Stimulated activated CD8-positive, alpha-beta memory T cell treated with anti-CD3 and anti-CD28 coated beads, Interleukin-15, amount 100 ng/mL, for 24 hours (primary cell): ENCODE measurements around the gene RUNX1.

Experiments
- DNase-seq: peaks from one replicate; pipeline ENCODE4 v3.0.0-alpha.2; 2020; ENCODE audit warnings: low read depth

RUNX1 gene

DNA sequence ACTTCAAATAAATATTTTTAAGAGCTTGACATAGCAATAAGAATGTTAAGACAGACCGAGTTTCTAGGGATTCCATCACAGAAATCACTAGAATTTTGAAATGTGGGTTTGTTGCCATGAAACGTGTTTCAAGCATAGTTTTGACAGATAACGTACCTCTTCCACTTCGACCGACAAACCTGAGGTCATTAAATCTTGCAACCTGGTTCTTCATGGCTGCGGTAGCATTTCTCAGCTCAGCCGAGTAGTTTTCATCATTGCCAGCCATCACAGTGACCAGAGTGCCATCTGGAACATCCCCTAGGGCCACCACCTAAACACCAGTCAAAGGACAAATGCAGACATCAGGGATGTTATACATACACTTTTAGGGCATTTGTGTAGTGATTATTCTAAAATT is 168.7 kb downstream of the RUNX1 start:
- DNase-seq: no peak

DNA sequence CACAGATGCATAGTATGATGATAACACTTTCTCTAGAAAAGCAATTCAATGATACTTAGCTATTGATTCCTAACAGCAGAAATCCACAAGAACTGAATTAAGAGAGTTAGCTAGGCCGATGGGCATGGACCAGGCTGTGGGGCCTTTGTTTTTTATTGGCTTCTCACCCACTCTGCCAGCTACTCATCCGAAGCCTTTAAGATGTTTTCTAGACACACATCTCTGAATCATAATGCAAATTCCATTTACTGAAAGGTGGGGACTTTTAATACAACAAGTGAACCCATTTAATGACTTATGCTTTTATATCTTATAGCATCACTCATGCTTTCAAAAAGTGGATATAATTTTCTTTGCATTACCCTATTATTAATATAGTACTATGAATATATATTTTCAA is 170.2 kb downstream of the RUNX1 start:
- DNase-seq: no peak

DNA sequence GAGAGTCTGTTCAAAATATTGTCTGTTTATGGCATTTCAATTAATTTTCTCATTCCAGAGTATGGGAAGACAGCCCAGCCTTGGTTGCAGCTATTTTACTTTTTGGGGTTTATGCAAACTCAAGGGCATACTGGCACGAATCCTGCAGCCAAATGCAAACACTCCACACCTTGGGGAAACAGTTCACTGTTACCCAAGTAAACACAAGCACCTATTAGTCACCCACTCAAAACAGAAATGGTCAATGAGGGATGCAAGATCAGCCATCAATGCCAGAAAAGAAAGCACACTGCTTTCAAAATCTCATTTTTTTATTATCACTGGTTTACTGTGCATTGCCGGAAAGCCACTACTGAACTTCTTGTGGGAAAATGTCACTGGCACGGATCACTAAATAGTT is 170.6 kb downstream of the RUNX1 start:
- DNase-seq: no peak

DNA sequence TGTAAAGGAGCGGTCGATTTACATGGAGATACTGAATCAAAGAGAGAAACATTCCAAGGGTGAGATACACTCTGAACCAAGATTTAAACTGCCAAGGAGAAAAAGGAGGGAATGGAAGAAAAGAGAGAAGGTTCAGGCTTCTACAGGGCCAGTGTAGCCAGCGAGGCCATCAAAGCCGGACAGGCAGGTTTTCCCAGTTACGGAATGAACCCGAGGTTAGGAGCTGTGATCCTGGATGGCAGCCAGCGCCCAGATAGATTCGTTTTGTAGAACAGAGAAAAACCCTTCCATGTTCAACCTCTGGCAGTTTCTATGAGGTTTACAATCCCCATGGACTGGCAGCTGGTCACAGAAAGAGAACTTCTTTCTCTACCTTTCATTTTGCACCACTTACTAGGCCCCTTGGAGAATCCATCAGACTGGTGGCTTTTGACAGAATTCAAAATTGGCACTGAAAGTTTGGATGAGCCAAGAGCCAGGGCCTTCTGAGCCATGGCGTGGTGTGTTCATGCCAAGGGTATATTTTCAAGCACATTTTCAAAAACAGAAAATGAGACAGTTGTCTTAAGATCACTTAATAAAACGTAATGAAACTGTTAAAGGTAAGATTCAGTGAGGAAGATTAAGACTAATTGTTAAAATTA is 171.5 kb downstream of the RUNX1 start:
- no peak for DNase-seq

DNA sequence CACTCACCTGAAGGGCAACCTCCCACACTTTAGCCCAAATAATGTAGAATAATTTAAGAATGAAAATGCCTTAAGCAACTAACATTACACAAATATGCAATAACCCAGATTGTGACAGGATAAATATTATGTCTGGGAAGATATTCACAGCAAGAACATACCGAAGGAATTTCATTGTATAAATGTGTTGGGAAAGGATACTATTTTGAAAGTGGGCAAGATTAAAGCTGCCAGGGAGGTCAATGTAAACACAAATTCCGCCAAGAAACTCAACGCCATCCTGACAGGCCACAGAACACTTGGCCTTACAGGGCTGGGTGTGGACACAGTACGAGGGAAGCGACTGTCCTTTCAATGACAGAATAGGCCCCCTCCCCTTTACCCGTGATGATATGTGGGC is 173.3 kb downstream of the RUNX1 start:
- no peak for DNase-seq

DNA sequence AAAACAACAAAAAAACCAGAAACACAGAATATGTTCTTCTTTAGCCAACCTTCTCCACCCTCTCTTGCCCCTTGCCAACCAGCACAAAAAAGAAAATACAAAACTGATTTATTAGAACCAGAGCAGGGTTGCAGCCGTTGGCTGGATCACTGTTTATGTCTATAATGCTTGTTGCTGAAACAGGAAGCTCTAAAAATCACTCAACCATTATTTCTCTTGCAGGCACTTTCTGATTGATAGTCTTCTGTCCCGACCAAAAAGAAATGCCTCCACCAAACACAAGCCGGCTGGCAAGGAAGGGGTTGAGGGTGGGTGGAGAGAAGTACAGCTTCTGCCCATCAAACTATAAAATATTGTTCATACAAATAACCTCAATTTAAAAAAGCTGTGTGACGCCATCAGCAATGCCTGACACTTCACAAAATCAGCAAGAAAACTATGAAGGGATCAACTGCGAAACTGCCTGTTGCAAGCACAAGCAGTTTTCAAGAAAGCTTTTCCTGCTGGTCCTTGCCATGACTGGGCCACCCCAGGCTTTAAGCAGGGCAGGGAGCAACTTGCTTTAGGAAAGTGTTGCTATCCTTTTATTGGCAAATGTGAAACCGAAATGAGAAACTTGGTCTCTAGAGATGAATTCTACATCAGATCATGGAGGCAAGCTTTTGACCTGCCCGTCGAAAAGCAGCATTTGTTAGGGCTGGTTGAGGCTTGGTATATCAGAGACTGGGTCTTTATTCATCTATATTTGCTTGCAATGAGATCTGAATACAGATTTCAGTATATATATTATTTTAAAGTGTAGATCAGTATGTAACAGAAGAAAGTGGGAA is 174.2 kb downstream of the RUNX1 start:
- DNase-seq: no peak

DNA sequence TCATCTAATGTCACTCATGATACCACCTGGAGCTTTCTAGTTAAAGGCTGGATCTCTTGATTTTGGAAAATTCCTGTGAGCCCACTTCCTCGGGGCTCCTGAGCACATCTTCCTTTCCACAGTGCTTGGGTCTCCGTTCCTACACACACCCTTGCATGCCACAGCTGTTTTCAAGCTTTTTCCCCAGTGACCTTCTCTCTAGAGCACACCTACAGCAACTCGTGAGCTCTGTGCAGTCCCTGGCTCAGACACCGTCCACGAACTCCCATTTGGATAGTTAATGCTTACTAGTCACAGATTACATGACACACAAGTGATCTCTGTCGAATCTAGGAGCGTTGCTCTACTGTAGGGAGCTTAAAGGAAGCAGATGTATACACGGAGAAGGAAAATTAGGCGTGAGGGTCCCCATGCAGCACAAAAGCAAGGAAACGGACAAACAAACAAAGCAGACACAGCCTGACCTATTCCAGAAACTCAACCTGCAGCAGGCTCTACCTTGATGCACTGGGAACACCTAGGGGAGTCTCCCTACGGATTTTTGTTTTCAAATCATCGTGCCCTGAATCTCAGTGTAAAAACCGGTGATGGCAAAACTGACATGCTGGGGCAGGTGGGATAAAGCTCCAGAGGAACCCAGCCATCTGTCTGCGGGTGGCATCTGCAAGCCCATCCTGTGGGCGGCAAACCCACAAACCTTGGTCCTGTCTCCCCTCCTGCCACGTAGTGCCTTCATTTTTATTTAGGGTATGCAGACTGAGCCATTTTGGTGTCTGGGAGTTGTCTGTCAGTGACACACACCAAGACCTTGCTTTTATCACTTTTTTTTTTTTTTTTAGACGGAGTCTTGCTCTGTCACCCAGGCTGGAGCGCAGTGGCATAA is 177.8 kb downstream of the RUNX1 start:
- no peak for DNase-seq

DNA sequence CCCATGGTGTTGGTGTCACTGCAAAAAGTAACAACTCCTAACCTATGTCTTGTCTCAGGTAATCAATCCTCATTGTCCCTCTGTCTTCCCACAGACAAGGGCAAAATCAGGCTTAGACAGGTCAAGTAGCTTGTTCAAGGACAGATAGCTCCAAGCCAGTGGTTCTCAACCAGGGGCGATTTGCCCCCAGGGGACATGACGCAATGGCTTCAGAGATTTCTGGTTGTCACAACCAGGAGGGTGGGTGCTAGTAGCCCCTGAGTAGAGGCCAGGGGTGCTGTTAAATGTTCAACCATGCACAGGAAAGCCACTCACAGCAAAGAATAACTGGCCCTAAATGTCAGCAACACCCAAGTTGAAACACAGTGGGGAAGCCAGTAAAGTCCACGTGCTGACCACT is 178.9 kb downstream of the RUNX1 start:
- DNase-seq: no peak

DNA sequence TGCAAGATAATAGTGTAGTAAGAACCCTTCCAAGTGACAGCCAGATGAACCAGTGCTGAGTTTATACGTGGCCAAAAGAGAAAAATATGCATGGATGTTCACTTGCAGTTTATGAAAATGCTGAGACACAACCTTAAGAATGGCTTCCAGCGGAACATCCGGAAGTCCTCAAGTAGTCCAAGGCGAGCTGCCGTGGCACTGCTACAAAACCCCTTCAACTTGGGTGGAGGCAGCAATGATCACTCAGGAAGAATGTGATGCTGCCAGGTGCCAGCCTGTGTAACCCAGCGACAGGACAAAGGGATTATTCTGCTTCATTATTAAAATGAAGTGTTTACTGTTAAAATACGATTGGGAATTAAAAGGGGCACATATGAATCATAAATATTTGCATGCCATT is 179.6 kb downstream of the RUNX1 start:
- no peak for DNase-seq

DNA sequence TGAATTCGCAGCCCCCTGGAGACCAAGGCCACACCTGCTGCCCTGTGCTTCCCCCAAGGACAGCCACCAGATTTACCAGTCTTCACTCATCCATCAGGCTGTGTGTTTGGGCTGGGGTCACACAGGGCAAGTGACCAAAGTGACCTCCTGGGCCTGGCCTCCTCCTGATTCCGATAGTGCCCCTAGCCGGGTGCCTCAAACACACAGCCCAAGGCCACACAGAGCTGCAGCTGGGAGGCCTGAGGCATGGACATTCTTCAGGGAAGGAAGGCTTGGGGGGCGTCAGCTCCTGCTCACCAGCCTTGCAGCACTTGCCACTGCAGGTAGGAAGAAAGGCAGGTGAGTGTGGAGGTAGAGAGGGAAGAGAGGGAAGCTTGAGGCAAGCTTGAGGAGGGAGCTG is 181.3 kb downstream of the RUNX1 start:
- no peak for DNase-seq

DNA sequence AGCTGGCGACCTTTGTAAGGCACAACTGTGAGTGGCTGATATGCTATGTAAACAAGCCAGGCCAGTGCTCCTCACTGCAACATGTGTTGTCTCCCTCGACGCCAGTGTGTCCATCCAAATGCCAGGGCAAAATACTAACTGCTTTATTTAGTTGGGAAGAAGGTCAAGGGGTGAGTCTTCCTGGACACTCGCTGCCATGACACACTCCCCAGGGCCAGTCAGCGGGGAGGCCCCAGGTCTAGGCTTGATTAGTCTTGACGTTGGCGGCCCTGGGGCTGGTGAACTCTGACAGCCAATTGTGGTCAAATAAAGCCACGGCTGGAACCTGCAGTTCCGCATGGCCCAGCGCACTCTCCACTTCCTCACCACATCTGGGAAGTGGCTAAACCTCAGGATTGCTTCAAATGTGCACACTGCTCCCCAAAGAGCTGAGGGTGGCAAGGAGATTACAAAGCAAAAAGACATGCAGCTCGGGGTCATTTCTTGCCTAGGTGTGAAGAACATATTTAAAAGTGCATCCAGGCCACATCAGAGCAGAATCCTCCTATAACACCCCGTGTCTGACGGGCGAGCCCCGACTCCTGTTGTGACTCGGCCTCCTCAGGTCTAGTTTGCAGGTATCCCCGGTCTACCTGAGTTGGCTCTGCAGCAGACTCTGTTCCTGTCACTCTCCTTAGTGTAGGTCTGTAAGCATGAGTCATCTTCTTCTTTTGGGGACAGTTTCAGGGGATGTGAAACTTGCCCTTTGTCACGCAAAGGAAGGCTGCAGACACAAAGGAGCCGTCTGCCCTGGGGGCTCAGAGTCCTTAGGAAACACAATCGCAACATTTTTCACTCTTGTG is 183.5 kb downstream of the RUNX1 start:
- DNase-seq: no peak

DNA sequence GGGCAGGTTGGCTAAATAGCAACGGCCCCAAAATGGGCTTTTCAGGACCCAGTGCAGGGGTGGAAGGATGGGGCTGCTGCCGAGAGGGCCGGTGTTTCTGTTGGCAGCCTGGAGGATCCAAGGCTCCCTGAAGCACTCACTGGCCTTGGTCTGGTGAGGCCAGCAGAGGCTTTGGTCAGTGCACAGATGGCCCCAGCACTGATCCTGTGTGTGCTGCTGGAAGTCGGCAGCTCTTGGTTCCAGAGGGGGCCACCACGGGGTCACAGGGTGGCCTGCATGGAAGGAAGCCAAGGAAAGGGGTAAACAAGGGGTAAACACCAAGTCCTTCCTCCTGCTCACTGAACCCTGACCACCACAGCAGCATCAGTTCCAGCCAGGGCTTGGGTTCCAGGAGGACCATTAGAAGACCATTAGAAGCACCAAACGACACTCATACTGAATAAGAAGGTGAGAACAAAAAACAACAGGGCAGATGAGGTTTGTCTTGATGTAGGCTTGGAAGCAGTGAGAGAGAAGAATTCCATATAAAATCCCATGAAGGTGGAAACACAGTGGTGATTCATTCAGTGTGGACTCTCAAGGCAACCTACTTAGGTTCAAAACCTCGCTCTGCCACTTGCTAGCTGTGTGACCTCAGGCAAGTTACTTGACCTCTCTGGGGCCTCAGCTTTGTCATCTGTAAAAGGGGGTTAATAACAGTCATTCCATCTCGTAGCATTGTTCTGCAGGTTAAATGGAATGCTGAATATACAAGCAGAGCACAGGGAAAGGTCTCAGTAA is 184.5 kb downstream of the RUNX1 start:
- no peak for DNase-seq

DNA sequence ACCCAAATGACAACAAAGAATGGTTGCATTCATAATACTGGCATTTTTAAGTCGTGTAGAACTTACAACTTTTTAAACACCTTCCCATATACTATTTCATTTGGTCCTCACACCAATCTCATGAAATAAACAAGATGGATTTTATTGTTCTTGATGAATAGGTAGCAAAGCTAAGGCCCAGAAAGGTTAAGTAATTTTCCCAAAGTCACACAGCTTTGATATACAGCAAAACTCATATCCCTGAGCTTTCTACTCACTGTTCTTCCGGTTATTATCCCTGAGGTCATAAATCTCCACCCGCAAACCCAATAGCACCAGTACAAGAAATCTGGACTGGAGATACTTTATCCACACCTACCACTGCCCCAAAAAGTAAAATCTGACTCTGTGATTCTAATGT is 186.2 kb downstream of the RUNX1 start:
- DNase-seq: no peak

DNA sequence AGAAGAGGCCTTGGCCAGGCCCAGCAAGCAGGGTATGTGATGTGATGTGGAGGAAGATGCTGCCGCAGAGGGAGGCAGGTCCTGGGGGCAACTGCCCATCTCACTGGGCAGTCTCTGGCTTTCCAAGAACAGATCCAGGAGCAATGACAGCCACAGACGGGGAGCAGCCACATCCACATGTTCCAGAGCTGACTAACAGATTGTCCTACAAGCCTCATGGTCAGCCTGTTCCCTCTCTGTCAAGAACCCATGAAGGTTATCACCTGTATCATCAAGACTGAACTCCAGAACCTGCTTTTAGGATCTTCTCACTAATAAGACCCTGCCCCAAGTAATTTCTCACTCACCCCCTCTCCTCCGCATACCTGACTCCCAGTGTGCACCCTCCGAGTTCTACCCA is 187.8 kb downstream of the RUNX1 start:
- DNase-seq: no peak

DNA sequence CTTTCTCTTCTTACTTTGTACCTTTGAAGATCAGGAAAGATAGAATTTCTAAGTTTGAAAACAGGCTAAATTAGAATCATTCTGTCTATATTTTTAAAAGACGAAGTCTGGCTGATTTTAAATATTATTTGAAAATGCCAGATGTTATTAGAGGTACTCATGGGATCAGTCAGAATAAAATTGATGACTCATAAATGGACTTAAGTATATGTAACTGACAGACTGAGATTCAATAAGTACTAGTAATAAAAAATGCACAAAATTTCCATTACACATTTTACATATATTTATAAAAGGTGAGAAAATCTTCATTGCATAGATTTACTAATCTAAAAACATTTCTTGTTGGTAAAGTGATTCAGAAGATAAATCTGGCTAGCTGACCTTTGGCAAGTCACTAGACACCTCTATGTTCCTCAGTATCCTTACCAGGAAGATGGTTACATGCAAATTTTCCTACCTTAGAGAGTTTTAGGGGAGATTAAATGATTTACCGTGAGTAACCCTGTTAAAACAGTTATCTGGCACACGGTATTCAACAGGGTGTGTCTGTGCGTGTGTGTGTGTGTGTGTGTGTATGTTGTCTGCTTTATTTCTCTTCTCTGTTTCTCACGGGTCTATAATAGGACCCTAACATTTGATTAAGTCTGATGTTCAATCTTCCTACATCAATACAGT is 189.0 kb downstream of the RUNX1 start:
- no peak for DNase-seq

DNA sequence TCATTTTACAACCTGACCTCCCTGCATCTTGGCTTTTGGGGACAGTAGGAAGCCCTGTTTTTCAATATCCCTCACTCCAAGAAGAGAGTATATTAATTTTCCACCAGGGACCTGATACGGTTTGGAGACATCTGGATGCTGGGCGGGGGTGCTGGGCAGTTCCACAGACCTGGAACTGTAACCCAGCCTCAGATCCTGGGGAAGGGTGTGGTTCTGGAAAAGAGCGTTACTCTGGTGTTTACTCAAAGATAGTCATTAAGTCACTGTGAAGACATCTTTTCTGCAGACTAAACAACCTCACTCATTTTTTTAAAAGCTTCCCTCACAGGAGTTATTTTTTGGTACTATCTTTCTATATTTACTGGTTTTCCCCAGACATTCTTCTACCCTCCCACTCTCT is 190.5 kb downstream of the RUNX1 start:
- DNase-seq: no peak

DNA sequence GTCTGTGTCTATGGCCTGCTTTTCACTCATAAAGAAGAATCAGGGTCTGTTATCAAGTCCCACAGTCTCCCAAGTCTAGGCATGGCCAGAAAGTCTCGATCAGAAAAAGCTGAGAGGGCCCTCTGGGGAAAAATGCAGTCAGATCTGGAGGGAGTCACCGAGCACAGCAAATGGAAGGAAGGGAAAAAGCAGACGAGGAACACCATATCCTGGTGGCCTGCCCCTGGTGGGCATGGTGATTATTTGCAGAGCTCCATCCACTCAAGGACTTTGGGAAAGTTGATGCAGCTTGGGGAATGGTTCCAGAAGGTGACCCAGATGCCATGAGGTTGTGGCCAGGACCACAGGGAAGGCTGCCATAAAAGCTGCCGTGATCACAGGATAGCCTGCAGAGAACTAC is 191.2 kb downstream of the RUNX1 start:
- no peak for DNase-seq

DNA sequence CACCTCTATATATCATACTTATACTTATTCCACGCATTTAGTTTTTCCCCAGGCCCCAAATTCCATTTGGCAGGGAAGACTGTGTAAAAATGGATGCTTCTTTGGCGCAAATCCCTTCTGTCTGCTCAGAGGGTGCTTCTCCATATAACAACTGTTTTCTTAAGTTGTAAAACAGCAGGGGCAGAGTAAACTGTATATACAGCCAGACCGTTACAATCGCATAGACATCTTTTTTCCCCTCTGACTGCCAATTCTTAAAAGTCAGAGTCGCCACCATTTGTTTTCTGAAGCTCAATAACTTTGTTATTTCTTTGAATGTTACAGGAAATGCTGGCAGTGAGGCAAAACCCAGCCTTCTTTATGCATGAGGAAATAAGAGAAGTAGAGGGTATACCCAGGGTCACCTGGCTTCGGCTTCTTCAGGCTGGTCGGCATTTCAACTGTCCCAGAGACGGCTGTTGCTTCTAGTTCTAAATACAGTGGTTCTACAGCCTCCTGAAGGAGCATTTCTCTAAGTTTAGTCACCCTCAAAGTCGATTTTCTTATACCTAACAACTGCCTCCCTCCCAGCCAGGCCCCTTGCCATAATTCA is 191.9 kb downstream of the RUNX1 start:
- no peak for DNase-seq

DNA sequence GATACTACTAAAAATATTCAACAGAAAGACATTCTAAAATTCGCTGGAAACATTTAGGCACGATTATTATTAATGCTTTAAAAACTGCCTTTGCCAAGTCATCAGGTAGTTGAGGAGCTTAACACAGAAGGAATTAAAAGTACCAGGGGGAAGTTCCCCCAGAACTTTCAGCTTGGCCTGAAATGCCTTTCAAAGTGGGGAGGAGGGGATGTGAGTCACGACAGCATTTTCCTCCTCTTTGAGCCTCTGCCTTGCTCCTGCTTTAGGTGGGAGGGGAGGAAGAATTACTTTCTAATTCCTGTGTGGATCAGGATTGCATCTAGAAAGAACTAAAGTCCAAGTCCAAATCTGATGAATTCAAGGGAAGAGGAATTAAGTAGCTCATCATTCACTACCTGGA is 196.7 kb downstream of the RUNX1 start:
- no peak for DNase-seq

DNA sequence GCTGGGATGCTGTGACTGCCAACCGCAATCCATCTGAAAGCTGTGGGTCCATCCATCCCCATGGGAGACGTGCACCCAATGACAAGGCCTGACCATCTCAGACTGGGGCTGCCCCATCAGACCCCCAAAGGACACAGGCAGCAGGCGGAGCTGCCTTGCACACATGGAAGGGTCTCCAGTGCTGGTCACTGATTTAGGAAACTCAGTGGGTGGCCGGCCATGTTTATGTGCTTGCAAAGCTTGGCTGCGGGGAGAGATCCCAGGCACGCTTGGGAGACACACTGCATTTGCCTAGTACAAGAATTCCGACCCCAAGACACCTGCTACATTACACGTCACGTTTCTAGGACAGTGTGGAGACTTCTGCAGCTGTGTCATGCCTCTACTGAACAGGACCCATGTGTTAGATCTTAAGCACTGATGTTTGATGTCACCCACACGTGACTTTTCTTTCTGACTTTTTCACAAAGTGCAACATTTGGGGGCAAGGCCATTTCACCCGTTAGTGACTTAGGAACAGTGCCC is 198.9 kb downstream of the RUNX1 start:
- DNase-seq: no peak
